PC-3 (cell line): ENCODE data around the gene SSTR5.

Experiments
- CTCF ChIP-seq: fragments of 300-600 bp; sonication (generic); conservative IDR thresholded peaks from 2 replicates; pipeline ENCODE4 v1.5.1; 2017; ENCODE audit warnings: antibody characterized with exemption, low read depth, mild to moderate bottlenecking, low read length
- EZH2 ChIP-seq: fragments of 300-600 bp; sonication (generic); IDR thresholded peaks from one replicate; pipeline ENCODE4 v1.6.1; 2017; ENCODE audit warnings: antibody characterized with exemption, mild to moderate bottlenecking, low read length; ENCODE audit not compliant: unreplicated experiment

GRCh38 chr16:1102921-1103635 is 30.5 kb downstream of the SSTR5 start:
- TF ChIP-seq CTCF (peak; percentile 48), EZH2 (no peak)
